HCT116 (cell line): Measurements from ENCODE around the gene PTBP1. TPM values are rescaled to one million over a fixed set of nuclear protein-coding genes. Genes with fewer than 3 reads are reported as not detected.

Experiments used
- ATAC-seq: fragments of 200-7000 bp; cut with Tn5 transposase; 2 replicates; pipeline ENCODE4 v1.9.1; 2020; ENCODE audit warnings: mild to moderate bottlenecking, moderate library complexity
- BruUV-seq: library from RNA; stranded (reverse); fragments of 400-500 nt; replicated peaks from 2 replicates; lab custom pipeline; 2021; lab: Mats Ljungman, UMichigan
- CTCF ChIA-PET: fragments of 300-600 bp; sonication (Branson Sonifier 250); formaldehyde crosslinking; loops from one replicate; lab custom pipeline; 2021; ENCODE audit warnings: antibody characterized with exemption; lab: Charles Lee
- POLR2A ChIA-PET: fragments of 300-600, 350-600 bp; sonication (Branson Sonifier 250); formaldehyde crosslinking; loops from one replicate; lab custom pipeline; 2021; ENCODE audit warnings: antibody characterized with exemption; lab: Charles Lee
- RAD21 ChIA-PET, 2 experiments: fragments of 300-600 bp; sonication (Branson Sonifier 250); formaldehyde crosslinking; loops; one replicate each; lab custom pipeline; 2023; ENCODE audit warnings: low total read pairs in 2 of 2; ENCODE audit not compliant: uncharacterized antibody in 2 of 2, unreplicated experiment in 2 of 2, low non-redundant PET in 1 of 2; lab: Charles Lee
- DNase-seq: peaks from one replicate; pipeline ENCODE4 v3.0.0-alpha.2; 2010; ENCODE audit warnings: low read depth, low spot score
- H2AFZ ChIP-seq: fragments of 200-600 bp; shearing (Covaris generic), sonication (generic); 2 replicates; pipeline ENCODE4 v1.6.1; 2017; ENCODE audit warnings: low read depth, mixed run types, mixed read lengths, antibody characterized with exemption, low read length; ENCODE audit not compliant: poor library complexity, severe bottlenecking
- H3K27ac ChIP-seq: 2 replicates; pipeline ENCODE4 v1.5.1; 2012; ENCODE audit warnings: low read depth, low read length
- H3K27me3 ChIP-seq: fragments of 200-600 bp; sonication (generic); 2 replicates; pipeline ENCODE4 v1.6.1; 2016; ENCODE audit warnings: mixed run types, low read length, mixed read lengths; ENCODE audit not compliant: insufficient read depth
- H3K36me3 ChIP-seq, 2 experiments: fragments of 200-500 bp in 1 of 2; fragments of 200-600 bp in 1 of 2; sonication (Bioruptor generic) in 1 of 2; sonication (generic) in 1 of 2; 2 replicates each; pipeline versions ENCODE4 v1.5.1 to v1.6.1; 2014 to 2016; ENCODE audit warnings: low read length in 2 of 2, inconsistent platforms in 1 of 2, mixed read lengths in 1 of 2, mixed run types in 1 of 2; ENCODE audit not compliant: insufficient read depth in 2 of 2, control insufficient read depth in 1 of 2
- H3K4me1 ChIP-seq, 2 experiments: fragments of 200-600 bp in 1 of 2; sonication (generic) in 1 of 2; 2 replicates each; pipeline versions ENCODE4 v1.5.1 to v1.6.1; 2012 to 2017; ENCODE audit warnings: low read length in 2 of 2, inconsistent platforms in 1 of 2, mild to moderate bottlenecking in 1 of 2, mixed read lengths in 1 of 2, mixed run types in 1 of 2, moderate library complexity in 1 of 2; ENCODE audit not compliant: insufficient read depth in 2 of 2, control insufficient read depth in 1 of 2
- H3K4me2 ChIP-seq: fragments of 200-600 bp; sonication (generic); 2 replicates; pipeline ENCODE4 v1.6.1; 2017; ENCODE audit warnings: mixed run types, low read length, mixed read lengths
- H3K4me3 ChIP-seq, 2 experiments: fragments of 200-600 bp in 1 of 2; sonication (generic) in 1 of 2; replicated peaks in 1 of 2; 2 replicates each; pipeline ENCODE4 v1.5.1; 2011 to 2016; ENCODE audit warnings: low read length in 2 of 2, control low read depth in 1 of 2, low read depth in 1 of 2, mild to moderate bottlenecking in 1 of 2, mixed read lengths in 1 of 2, mixed run types in 1 of 2
- H3K79me2 ChIP-seq: fragments of 200-600 bp; sonication (generic); 2 replicates; pipeline ENCODE4 v1.6.1; 2017; ENCODE audit warnings: mild to moderate bottlenecking, mixed run types, low read length, moderate library complexity, mixed read lengths; ENCODE audit not compliant: insufficient read depth
- H3K9ac ChIP-seq: fragments of 200-600 bp; sonication (generic); 2 replicates; pipeline ENCODE4 v1.6.1; 2016; ENCODE audit warnings: low read length, mixed read lengths
- H3K9me2 ChIP-seq: fragments of 200-600 bp; sonication (generic), shearing (Covaris generic); 2 replicates; pipeline ENCODE4 v1.6.1; 2017; ENCODE audit warnings: mixed run types, mild to moderate bottlenecking, moderate library complexity; ENCODE audit not compliant: insufficient read depth
- H3K9me3 ChIP-seq, 2 experiments: fragments of 200-500 bp in 1 of 2; fragments of 200-600 bp in 1 of 2; sonication (Bioruptor generic) in 1 of 2; sonication (generic) in 1 of 2; 2 replicates each; pipeline ENCODE4 v1.6.1; 2014 to 2017; ENCODE audit warnings: low read length in 2 of 2, mixed read lengths in 2 of 2, inconsistent platforms in 1 of 2, low read depth in 1 of 2, mild to moderate bottlenecking in 1 of 2, mixed run types in 1 of 2, moderate library complexity in 1 of 2; ENCODE audit not compliant: control insufficient read depth in 1 of 2, insufficient read depth in 1 of 2
- H4K20me1 ChIP-seq: fragments of 200-600 bp; sonication (generic), shearing (Covaris generic); 2 replicates; pipeline ENCODE4 v1.6.1; 2017; ENCODE audit warnings: mixed run types, mild to moderate bottlenecking, moderate library complexity; ENCODE audit not compliant: insufficient read depth
- ATF3 ChIP-seq: IDR thresholded peaks from 2 replicates; pipeline ENCODE4 v1.6.1; 2012
- CBX3 ChIP-seq: IDR thresholded peaks from 2 replicates; pipeline ENCODE4 v1.6.1; 2012; ENCODE audit warnings: low read depth
- CTCF ChIP-seq, 3 experiments: fragments of 200-600 bp in 1 of 3; sonication (generic) in 1 of 3; IDR thresholded peaks in 2 of 3; conservative IDR thresholded peaks in 1 of 3; 2 replicates each; pipeline ENCODE4 v1.5.1; 2012 to 2017; ENCODE audit warnings: low read depth in 2 of 3, low read length in 2 of 3, antibody characterized with exemption in 1 of 3, borderline replicate concordance in 1 of 3, control low read depth in 1 of 3, mild to moderate bottlenecking in 1 of 3, mixed read lengths in 1 of 3, mixed run types in 1 of 3, moderate library complexity in 1 of 3; ENCODE audit not compliant: insufficient read depth in 1 of 3
- EGR1 ChIP-seq: IDR thresholded peaks from 2 replicates; pipeline ENCODE4 v1.6.1; 2012; ENCODE audit warnings: low read depth
- ELF1 ChIP-seq: IDR thresholded peaks from 2 replicates; pipeline ENCODE4 v1.6.1; 2012; ENCODE audit warnings: low read depth, borderline replicate concordance
- EZH2 ChIP-seq: fragments of 200-600 bp; sonication (generic); IDR thresholded peaks from 2 replicates; pipeline ENCODE4 v1.6.1; 2017; ENCODE audit warnings: antibody characterized with exemption, mixed run types
- EZH2phosphoT487 ChIP-seq: fragments of 200-600 bp; IDR thresholded peaks from 2 replicates; pipeline ENCODE4 v1.6.1; 2018; ENCODE audit warnings: antibody characterized with exemption, borderline replicate concordance
- JUND ChIP-seq: IDR thresholded peaks from 2 replicates; pipeline ENCODE4 v1.6.1; 2012
- MAX ChIP-seq: IDR thresholded peaks from 2 replicates; pipeline ENCODE4 v1.6.1; 2012
- POLR2A ChIP-seq: IDR thresholded peaks from 2 replicates; pipeline ENCODE4 v1.7.0; 2011; ENCODE audit warnings: borderline replicate concordance; ENCODE audit not compliant: insufficient read depth, insufficient read length; ENCODE audit errors: extremely low read depth
- POLR2AphosphoS5 ChIP-seq: IDR thresholded peaks from 2 replicates; pipeline ENCODE4 v1.6.1; 2011; ENCODE audit warnings: mild to moderate bottlenecking, low read depth, low read length, moderate library complexity
- SIN3A ChIP-seq: IDR thresholded peaks from 2 replicates; pipeline ENCODE4 v1.6.1; 2012; ENCODE audit warnings: low read depth
- SP1 ChIP-seq: IDR thresholded peaks from 2 replicates; pipeline ENCODE4 v1.6.1; 2012; ENCODE audit warnings: low read depth
- SRF ChIP-seq: IDR thresholded peaks from 2 replicates; pipeline ENCODE4 v1.6.1; 2012; ENCODE audit warnings: low read depth
- TCF7L2 ChIP-seq: IDR thresholded peaks from 2 replicates; pipeline ENCODE4 v1.7.0; 2011; ENCODE audit warnings: borderline replicate concordance, inconsistent platforms; ENCODE audit not compliant: insufficient read depth, insufficient read length; ENCODE audit errors: extremely low read depth
- YY1 ChIP-seq: IDR thresholded peaks from 2 replicates; pipeline ENCODE4 v1.6.1; 2011; ENCODE audit warnings: low read length, low read depth, moderate library complexity, mild to moderate bottlenecking; ENCODE audit not compliant: insufficient replicate concordance; ENCODE audit errors: extremely low read depth
- ZBTB33 ChIP-seq: IDR thresholded peaks from 2 replicates; pipeline ENCODE4 v1.6.1; 2011; ENCODE audit warnings: mild to moderate bottlenecking, low read length, moderate library complexity; ENCODE audit not compliant: insufficient replicate concordance; ENCODE audit errors: extremely low read depth
- ZFX ChIP-seq: fragments of 450-650 bp; IDR thresholded peaks from 2 replicates; pipeline ENCODE4 v1.6.1; 2017
- ZNF274 ChIP-seq: fragments of 200-500 bp; sonication (Bioruptor generic); IDR thresholded peaks from 2 replicates; pipeline ENCODE4 v1.6.1; 2014; ENCODE audit warnings: mild to moderate bottlenecking, low read depth, low read length, inconsistent platforms
- intact Hi-C: fragments of 100-400 bp; cut with micrococcal nuclease; formaldehyde crosslinking; loops from 2 replicates; pipeline ENCODE4 v1.10.0; 2022
- total RNA-seq: library from RNA; stranded (reverse); gene quantifications from one replicate; pipeline ENCODE4 v1.2.1, GENCODE V29; 2021; ENCODE audit not compliant: unreplicated experiment

The PTBP1 gene
- total RNA-seq, 1 experiment from 2014 or later, result 676 TPM

- TF ChIP-seq CBX3 (no peak), JUND (no peak), ZFX (no peak), ATF3 (no peak), EZH2phosphoT487 (no peak), POLR2A (no peak), ZBTB33 (no peak), SP1 (no peak), CTCF (IDR thresholded peaks at IDR 0.05 in 2 of 3, conservative IDR thresholded peaks at IDR 0.05 in 1 of 3; ENCODE audit: borderline replicate concordance in 1 of 3, insufficient read depth in 1 of 3, low read depth in 2 of 3, low read length in 2 of 3) (no peak), EZH2 (no peak), ELF1 (no peak), TCF7L2 (no peak), MAX (no peak), YY1 (no peak), ZNF274 (no peak), SRF (no peak), EGR1 (no peak), SIN3A (no peak), POLR2AphosphoS5 (no peak)
- no peaks in the 10 kb centered on the region for H3K9me2 ChIP-seq
- peaks cover 5% of the 10 kb centered on the region; the same call in 1 of the 2 replicates for H4K20me1 ChIP-seq
- CTCF ChIA-PET, result no interaction called here
- H3K9ac ChIP-seq, result no peak overlapping the region
- POLR2A ChIA-PET, result no interaction called here
- no peak overlapping the region for H3K4me2 ChIP-seq
- H3K27ac ChIP-seq, result no peak overlapping the region
- no peaks in the 10 kb centered on the region for H3K4me1 ChIP-seq
- intact Hi-C loops, result no loop called here
- peaks cover 7 to 14% of the 10 kb centered on the region in 2 experiments; a peak in 3 of 4 replicates for H3K36me3 ChIP-seq
- H3K79me2 ChIP-seq, result peaks cover 13% of the 10 kb centered on the region; the same call in 1 of the 2 replicates
- no peak overlapping the region for H3K4me3 ChIP-seq
- H2AFZ ChIP-seq, result no peak overlapping the region
- ATAC-seq, result no peak
- RAD21 ChIA-PET, result no interaction called here
- no peaks in the 10 kb centered on the region for H3K9me3 ChIP-seq
- DNase-seq, result no peak
- no peaks in the 10 kb centered on the region for H3K27me3 ChIP-seq
- no TSS peak for BruUV-seq
Measured at GRCh38 chr19:815079-815774, 18.0 kb downstream of the PTBP1 start.
